ENCODE measurements around the gene DSTN.

The DSTN gene

DNA sequence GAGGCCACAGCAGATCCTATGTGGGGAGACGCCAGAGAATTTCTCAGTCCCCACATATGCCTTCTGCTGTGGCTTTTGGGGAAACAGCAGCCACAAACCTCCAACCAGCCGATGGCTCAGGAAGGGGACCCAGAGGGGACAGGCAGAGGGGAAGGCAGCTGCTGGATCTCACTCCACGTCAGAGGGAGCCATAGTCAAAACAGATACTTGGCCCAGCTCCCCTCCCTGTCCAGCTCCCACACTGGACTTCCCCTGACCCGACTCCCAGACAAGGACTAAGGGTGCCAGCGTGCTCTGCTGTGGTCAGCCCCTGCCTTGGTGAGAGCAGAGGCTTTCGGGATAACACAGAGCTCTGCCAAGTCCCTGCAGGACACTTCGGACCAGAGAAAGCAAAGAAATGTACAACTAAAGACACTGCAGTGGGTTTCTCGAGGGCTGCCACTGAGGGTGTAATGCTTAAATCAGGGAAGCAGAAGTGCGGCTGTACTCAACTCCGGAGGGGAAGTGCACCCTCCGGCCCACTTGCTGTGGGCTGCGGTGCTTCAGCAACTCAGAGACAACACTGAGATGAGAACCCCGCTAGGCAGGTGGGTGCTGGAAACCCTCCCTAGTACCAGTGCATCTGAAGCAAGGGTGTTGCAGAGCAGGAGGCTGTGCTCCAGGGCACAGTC is 64.9 kb downstream of the DSTN start:
- no peak for TF ChIP-seq CTCF (IDR thresholded peaks at IDR 0.05; ENCODE audit: borderline replicate concordance, insufficient read depth, low read depth, low read length)
- no peak overlapping the region for H3K4me3 ChIP-seq (ENCODE audit: low read depth, low read length)

DNA sequence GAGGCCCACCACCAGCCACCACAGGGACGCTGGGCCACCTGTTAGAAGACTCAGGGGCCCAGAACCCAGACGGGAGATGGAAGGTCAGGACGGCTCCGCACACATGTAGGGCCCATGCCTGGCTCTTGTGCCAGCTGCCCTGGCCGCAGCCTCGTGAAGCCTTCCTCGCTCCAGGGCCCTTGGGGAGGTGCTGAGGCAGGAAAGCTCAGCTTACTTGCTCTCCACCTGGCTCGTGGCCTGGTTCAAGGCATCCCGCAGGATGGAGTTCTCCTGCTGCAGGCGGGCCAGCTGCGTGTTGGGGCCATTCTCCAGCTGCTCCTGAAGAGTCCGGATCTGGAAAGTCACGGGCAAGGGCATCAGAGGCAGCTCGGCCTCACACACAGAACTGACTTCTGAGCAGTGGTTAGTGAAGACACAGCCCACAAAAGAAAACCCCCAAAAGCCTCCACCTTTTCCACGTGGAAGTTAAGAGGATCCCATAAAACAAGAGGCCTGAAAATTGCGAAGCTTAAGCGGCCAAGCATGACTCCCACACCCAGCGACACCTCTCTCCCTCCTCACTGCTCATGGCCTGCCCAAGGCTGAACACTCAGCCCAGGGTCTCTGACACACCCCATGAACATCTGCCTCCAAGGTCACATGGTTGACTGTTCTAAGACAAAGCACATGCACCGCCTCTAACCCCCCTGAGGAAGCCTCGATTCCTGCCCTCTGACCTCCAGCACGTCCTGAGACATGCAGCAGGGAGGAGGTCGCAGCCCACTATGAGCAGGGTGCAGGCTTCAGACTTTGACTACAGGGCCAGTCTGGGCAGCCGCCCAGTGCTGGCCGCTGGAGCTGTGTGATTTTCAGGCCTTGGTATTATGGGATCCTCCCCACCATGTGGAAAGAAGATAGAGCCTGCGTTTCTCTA is 65.7 kb downstream of the DSTN start:
- TF ChIP-seq CTCF (IDR thresholded peaks at IDR 0.05; ENCODE audit: borderline replicate concordance, insufficient read depth, low read depth, low read length), result no peak
- no peak overlapping the region for H3K4me3 ChIP-seq (ENCODE audit: low read depth, low read length)

- H3K4me3 ChIP-seq (ENCODE audit: low read depth, low read length), result no peak overlapping the region
- no peak for TF ChIP-seq CTCF (IDR thresholded peaks at IDR 0.05; ENCODE audit: borderline replicate concordance, insufficient read depth, low read depth, low read length)
Measured at GRCh38 chr20:17636523-17637412, 66.9 kb downstream of the DSTN start.

GRCh38 chr20:17637413-17637780 is 67.5 kb downstream of the DSTN start:
- H3K4me3 ChIP-seq (ENCODE audit: low read depth, low read length), result no peak overlapping the region
- TF ChIP-seq CTCF (IDR thresholded peaks at IDR 0.05; ENCODE audit: borderline replicate concordance, insufficient read depth, low read depth, low read length), result no peak

- TF ChIP-seq CTCF (IDR thresholded peaks at IDR 0.05; ENCODE audit: borderline replicate concordance, insufficient read depth, low read depth, low read length), result no peak
- no peak overlapping the region for H3K4me3 ChIP-seq (ENCODE audit: low read depth, low read length)
Measured at GRCh38 chr20:17637985-17638640, 68.2 kb downstream of the DSTN start.

- no peak overlapping the region for H3K4me3 ChIP-seq (ENCODE audit: low read depth, low read length)
- TF ChIP-seq CTCF (IDR thresholded peaks at IDR 0.05; ENCODE audit: borderline replicate concordance, insufficient read depth, low read depth, low read length), result no peak
Measured at GRCh38 chr20:17638835-17639407, 69.0 kb downstream of the DSTN start.

All from GM12875 (cell line).